Measurements from ENCODE around the gene ACO2. TPM values are rescaled to one million over a fixed set of nuclear protein-coding genes. Genes with fewer than 3 reads are reported as not detected.
A peak's percentile ranks its signal among the peaks of the same experiment; 100 is the strongest.

Gene ACO2
- total RNA-seq, 1 experiment from 2014 or later = 66.6 TPM

DNA sequence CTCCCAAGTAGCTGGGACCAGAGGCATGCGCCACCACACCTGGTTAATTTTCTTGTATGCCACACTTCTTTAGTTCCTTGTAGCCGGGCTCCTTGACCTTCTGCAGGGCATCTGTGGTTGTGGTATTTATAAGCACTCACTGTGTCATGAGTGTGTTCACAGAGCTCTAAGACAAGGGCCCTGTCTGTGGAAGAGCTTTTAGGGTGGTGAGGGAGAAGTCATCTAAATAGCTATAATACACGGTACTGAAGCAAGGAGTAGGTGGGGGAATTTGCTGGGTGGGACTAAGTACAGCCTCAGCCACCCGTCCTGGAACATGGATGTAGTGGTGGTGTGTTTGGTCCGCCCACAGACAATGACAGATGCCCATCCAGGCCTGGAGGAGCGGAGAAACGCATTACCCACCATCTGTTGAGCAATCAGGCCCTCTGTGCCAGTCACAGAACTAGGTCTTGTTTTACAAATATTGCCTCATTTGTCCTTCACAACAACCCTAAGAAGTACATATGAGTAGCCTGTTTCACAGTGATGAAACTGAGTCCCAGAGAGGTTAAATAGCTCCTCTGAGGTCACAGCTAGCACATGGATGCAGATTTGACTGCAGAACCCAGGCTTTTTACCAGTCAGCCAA is 10.1 kb downstream of the ACO2 start:
- Histone ChIP-seq H2BK20ac (ENCODE audit: low read depth, low read length, poor library complexity, severe bottlenecking) (no peak overlapping the region), H2AK5ac (ENCODE audit: insufficient read length, low read length) (no peak overlapping the region), H3K4me1 (ENCODE audit: insufficient read depth, low read length) (peaks cover 10% of the 10 kb centered on the region; the same call in 1 of the 2 replicates), H2BK5ac (ENCODE audit: insufficient read length, low read length) (no peak overlapping the region), H3K79me1 (ENCODE audit: insufficient read depth, low read depth, low read length, poor library complexity, severe bottlenecking) (peaks cover 1% of the 10 kb centered on the region), H3K9me3 (ENCODE audit: control insufficient read depth, low read depth, low read length) (no peaks in the 10 kb centered on the region), H3K56ac (ENCODE audit: insufficient read length, low read depth, low read length) (no peak overlapping the region), H3K79me2 (ENCODE audit: insufficient read depth, low read length) (peaks cover 3% of the 10 kb centered on the region; the same call in 1 of the 2 replicates), H4K20me1 (ENCODE audit: control insufficient read depth, insufficient read depth, insufficient read length) (peaks cover 2% of the 10 kb centered on the region), H3K27ac (ENCODE audit: insufficient read length, low read depth, low read length) (no peak overlapping the region), H4K91ac (ENCODE audit: insufficient read length, low read depth, low read length) (no peak overlapping the region), H3K14ac (ENCODE audit: insufficient read depth, low read length) (no peak overlapping the region), H2BK12ac (ENCODE audit: insufficient read length, low read depth, low read length) (no peak overlapping the region), H3K23me2 (ENCODE audit: insufficient read length, low read depth, low read length, poor library complexity, severe bottlenecking) (no peaks in the 10 kb centered on the region), H2BK15ac (ENCODE audit: low read depth, low read length) (no peak overlapping the region), H2BK120ac (ENCODE audit: low read depth, low read length, poor library complexity, severe bottlenecking) (no peak overlapping the region), H3K4me2 (ENCODE audit: insufficient read depth, insufficient read length, low read length) (no peak overlapping the region), H4K5ac (ENCODE audit: insufficient read length, low read depth, low read length) (no peak overlapping the region), H3K23ac (ENCODE audit: insufficient read length, low read depth, low read length) (no peak overlapping the region), H3T11ph (ENCODE audit: low read length) (no peak overlapping the region), H3K18ac (ENCODE audit: insufficient read length, low read depth, low read length) (no peak overlapping the region), H4K8ac (replicated peaks; ENCODE audit: insufficient read length, low read depth, low read length) (no peak overlapping the region), H3K9ac (ENCODE audit: extremely low read depth, insufficient read length, low read length) (no peak overlapping the region), H3K27me3 (ENCODE audit: insufficient read depth, low read length) (no peaks in the 10 kb centered on the region), H2AFZ (ENCODE audit: low read length) (no peak overlapping the region), H3K4ac (ENCODE audit: low read depth, low read length) (no peak overlapping the region)
- no peaks in the 10 kb centered on the region for H3K9me3 Mint-ChIP-seq
- H3K36me3 Mint-ChIP-seq (ENCODE audit: insufficient read depth in 1 of 3, low read depth in 3 of 3) = no peaks in the 10 kb centered on the region
- H3K4me3 Mint-ChIP-seq = no peak overlapping the region
- H3K4me1 Mint-ChIP-seq = peaks cover 43 to 47% of the 10 kb centered on the region in 2 experiments
- no peak for DNase-seq
- whole genome bisulfite sequencing (ENCODE audit: extremely low coverage, insufficient read length, low lambda C conversion rate) = no CpG with 5 or more reads among the region's 7 CpGs
- H3K27ac Mint-ChIP-seq = peak overlapping the region; percentile 60 to 90 (median 75); a peak in 3 of 7 replicates
- TF ChIP-seq, protein P1, sequence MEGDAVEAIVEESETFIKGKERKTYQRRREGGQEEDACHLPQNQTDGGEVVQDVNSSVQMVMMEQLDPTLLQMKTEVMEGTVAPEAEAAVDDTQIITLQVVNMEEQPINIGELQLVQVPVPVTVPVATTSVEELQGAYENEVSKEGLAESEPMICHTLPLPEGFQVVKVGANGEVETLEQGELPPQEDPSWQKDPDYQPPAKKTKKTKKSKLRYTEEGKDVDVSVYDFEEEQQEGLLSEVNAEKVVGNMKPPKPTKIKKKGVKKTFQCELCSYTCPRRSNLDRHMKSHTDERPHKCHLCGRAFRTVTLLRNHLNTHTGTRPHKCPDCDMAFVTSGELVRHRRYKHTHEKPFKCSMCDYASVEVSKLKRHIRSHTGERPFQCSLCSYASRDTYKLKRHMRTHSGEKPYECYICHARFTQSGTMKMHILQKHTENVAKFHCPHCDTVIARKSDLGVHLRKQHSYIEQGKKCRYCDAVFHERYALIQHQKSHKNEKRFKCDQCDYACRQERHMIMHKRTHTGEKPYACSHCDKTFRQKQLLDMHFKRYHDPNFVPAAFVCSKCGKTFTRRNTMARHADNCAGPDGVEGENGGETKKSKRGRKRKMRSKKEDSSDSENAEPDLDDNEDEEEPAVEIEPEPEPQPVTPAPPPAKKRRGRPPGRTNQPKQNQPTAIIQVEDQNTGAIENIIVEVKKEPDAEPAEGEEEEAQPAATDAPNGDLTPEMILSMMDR (conservative IDR thresholded peaks at IDR 0.05) = no peak
- no peaks in the 10 kb centered on the region for H3K27me3 Mint-ChIP-seq (ENCODE audit: low read depth)

All from H9 (cell line).